ENCODE measurements around the gene CUBN. TPM values are rescaled to one million over a fixed set of nuclear protein-coding genes. Genes with fewer than 3 reads are reported as not detected.

The CUBN gene
- total RNA-seq, 2 donors from 2014 or later: 2.6 to 3.6 TPM

DNA sequence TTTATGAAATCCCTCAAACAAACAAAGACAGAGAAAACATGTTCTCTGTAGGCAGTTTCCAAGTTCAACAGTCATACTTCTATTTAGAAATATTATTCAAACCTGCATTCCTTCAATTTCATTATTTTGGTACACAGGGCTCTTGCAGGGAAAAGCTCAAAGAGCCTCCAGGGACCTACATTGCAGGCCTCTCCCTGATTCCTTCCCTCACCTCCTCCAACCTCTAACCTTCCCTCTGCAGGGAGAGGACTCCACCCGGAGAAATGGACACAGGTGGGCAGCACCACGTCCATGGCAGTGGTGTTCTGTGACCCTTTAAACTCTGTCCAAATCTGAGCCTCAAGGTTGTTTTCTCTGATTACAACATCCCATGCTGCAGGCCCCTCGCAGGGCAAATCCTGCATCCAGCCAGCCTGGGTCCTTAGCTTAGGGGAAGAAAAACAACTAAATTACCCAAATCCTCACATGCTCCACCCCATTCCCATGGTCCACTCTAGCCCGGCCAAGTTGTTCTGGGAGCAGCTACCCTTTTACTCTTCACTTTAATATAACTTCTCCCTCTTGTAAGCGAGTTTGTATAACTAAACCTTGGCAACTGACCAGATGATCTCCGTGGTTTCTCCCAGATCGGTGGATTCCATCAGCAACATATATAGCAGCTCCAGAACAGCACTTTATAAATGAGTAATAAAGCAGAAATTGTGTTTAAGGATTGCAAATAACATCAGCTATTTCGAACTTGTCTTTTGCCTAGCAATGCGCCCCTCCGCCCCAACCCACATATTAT is 129.8 kb downstream of the CUBN start:
- no peak for ATAC-seq
- Histone ChIP-seq H3K27ac (no peak overlapping the region), H3K4me3 (no peak overlapping the region), H3K36me3 (replicated peaks in 1 of 2; ENCODE audit: insufficient read depth in 1 of 2, low read depth in 2 of 2) (no peaks in the 10 kb centered on the region), H3K4me1 (no peaks in the 10 kb centered on the region), H3K27me3 (no peaks in the 10 kb centered on the region), H3K9me3 (no peaks in the 10 kb centered on the region)
- WGBS, 2 donors: 71% methylated on average over 10 of the region's 10 CpGs
- TF ChIP-seq CTCF (IDR thresholded peaks at IDR 0.05) (no peak), POLR2A (IDR thresholded peaks at IDR 0.05) (no peak)
- intact Hi-C loops (cut with DNase I): no loop called here
- DNase-seq: no peak

DNA sequence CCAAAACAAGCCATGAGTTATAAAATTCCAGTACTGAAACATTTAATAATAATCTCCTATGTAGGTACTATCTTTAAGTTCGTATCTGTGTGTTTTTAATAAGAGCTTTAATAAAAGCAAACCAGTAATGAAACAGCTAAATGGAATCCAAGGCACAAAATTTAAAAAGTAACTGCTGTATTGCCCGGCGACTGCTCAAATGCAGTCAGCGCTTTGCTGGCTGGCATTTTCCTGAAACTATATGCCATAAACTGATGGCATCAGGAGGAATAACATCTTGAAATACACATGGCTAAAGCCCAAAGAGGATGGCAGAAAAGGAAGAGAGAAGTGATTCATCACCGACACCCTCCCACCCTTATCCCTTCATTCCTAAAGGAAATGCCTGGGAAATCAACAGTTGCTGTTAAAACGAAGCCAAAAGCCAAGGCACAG is 133.1 kb downstream of the CUBN start:
- no peaks in the 10 kb centered on the region for H3K27me3 ChIP-seq
- H3K4me3 ChIP-seq: no peak overlapping the region
- TF ChIP-seq CTCF (IDR thresholded peaks at IDR 0.05) (no peak), POLR2A (IDR thresholded peaks at IDR 0.05) (no peak)
- 54 to 62% methylated on average over 6 of the region's 6 CpGs for WGBS, 2 donors
- H3K27ac ChIP-seq: peak overlapping the region in 1 of 4 donors; percentile 7
- no peaks in the 10 kb centered on the region for H3K4me1 ChIP-seq
- H3K36me3 ChIP-seq (replicated peaks in 1 of 2; ENCODE audit: insufficient read depth in 1 of 2, low read depth in 2 of 2): no peaks in the 10 kb centered on the region
- ATAC-seq (no peak), DNase-seq (no peak)
- intact Hi-C loops (cut with DNase I): no loop called here
- no peaks in the 10 kb centered on the region for H3K9me3 ChIP-seq

DNA sequence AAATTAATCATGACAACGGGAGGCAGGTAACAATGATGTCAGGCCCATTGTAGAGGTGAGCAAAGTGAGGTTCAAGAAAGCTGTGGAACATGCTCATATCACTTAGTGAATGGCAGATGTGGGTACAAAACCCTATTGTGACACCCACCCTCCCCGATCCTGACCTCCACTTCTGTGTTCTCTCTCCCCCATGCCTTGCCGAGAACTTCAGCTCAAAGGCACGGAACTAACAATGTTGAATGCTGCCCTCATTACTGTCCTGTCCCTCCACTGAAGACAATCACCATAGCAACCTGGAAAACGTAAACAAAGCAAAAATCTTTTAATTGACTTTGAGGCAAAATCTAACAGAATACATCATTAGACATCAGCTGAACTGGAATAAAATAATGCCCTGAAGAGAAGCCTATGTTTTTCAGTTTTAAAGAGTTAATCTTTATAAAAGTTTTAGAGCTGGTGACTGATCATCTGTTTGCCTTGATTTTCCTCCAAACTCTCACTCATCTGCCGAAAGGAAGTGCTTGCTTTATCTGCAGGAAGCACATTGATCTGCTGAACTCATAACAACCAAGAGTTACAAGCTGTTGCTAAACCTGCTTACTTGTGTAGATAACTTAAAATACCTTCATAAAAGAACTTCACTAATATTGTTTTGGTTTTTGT is 133.6 kb downstream of the CUBN start:
- ATAC-seq: no peak
- 23 to 26% methylated on average over 6 of the region's 6 CpGs for WGBS, 2 donors
- Histone ChIP-seq H3K9me3 (no peaks in the 10 kb centered on the region), H3K36me3 (replicated peaks in 1 of 2; ENCODE audit: insufficient read depth in 1 of 2, low read depth in 2 of 2) (no peaks in the 10 kb centered on the region), H3K27me3 (no peaks in the 10 kb centered on the region), H3K4me3 (no peak overlapping the region), H3K27ac (no peak overlapping the region), H3K4me1 (no peaks in the 10 kb centered on the region)
- no peak for DNase-seq
- intact Hi-C loops (cut with DNase I): no loop called here
- TF ChIP-seq CTCF (IDR thresholded peaks at IDR 0.05) (no peak), POLR2A (IDR thresholded peaks at IDR 0.05) (no peak)

DNA sequence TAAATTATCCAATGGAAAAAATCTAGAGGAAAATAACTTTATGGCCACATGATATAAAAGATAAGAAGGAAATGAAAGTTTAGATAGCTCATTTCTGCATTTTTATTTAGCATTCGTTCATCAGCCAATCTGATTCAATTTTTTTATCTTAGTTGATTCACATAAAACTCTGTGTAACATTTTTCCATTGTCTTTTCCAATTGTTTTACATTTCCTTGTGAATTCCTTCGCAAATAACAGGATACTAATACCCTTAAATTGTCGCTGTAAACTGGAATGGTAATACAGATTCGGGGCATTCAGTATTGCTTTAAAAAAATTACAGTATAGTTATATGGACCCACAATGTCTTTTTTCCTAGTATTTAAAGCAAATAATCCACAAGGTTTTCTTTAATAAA is 136.4 kb downstream of the CUBN start:
- WGBS, 2 donors: 69 to 72% methylated on average over 4 of the region's 4 CpGs
- H3K4me3 ChIP-seq: no peak overlapping the region
- DNase-seq (no peak), ATAC-seq (no peak)
- no peaks in the 10 kb centered on the region for H3K27me3 ChIP-seq
- TF ChIP-seq CTCF (IDR thresholded peaks at IDR 0.05): no peak
- TF ChIP-seq POLR2A (IDR thresholded peaks at IDR 0.05): no peak
- intact Hi-C loops (cut with DNase I): no loop called here
- no peak overlapping the region for H3K27ac ChIP-seq
- no peaks in the 10 kb centered on the region for H3K4me1 ChIP-seq
- H3K36me3 ChIP-seq (replicated peaks in 1 of 2; ENCODE audit: insufficient read depth in 1 of 2, low read depth in 2 of 2): no peaks in the 10 kb centered on the region
- no peaks in the 10 kb centered on the region for H3K9me3 ChIP-seq
